Endothelial cell of umbilical vein (primary cell): Measurements from ENCODE around the gene GEMIN8. TPM values are rescaled to one million over a fixed set of nuclear protein-coding genes. Genes with fewer than 3 reads are reported as not detected.

Source experiments
- BruUV-seq: library from RNA; stranded (reverse); fragments of 400-500 nt; replicated peaks from 2 replicates; lab custom pipeline; 2021; lab: Mats Ljungman, UMichigan
- CTCF ChIA-PET: fragments of 300-600, 350-600 bp; sonication (Branson Sonifier 250); formaldehyde crosslinking; loops from one replicate; lab custom pipeline; 2021; ENCODE audit warnings: antibody characterized with exemption, inconsistent platforms; lab: Charles Lee
- POLR2A ChIA-PET: fragments of 300-600, 350-600 bp; sonication (Branson Sonifier 250); formaldehyde crosslinking; loops from one replicate; lab custom pipeline; 2021; ENCODE audit warnings: antibody characterized with exemption, inconsistent platforms; lab: Charles Lee
- DNase-seq: peaks from one replicate; pipeline ENCODE4 v3.0.0-alpha.2; 2011; ENCODE audit warnings: low read depth, low spot score
- FAIRE-seq: peaks from 2 replicates; lab custom pipeline; 2011; peaks lifted over from hg19 to GRCh38; lab: Jason Lieb, UNC
- H2AFZ ChIP-seq: 2 replicates; pipeline ENCODE4 v1.6.0; 2012; ENCODE audit warnings: low read depth, low read length, control low read depth, inconsistent platforms
- H3K27ac ChIP-seq: 2 replicates; pipeline ENCODE4 v1.5.1; 2011; ENCODE audit warnings: low read depth, mild to moderate bottlenecking, control low read depth, low read length, moderate library complexity; ENCODE audit not compliant: insufficient read depth
- H3K27me3 ChIP-seq, 2 experiments: 2 replicates each; pipeline versions ENCODE4 v1.6.0 to v1.6.1; 2011; ENCODE audit warnings: low read length in 2 of 2, mixed read lengths in 1 of 2; ENCODE audit not compliant: control insufficient read depth in 2 of 2, insufficient read depth in 2 of 2
- H3K36me3 ChIP-seq, 2 experiments: 2 replicates in 1 of 2; 3 replicates in 1 of 2; pipeline ENCODE4 v1.5.1; 2011; ENCODE audit warnings: low read length in 2 of 2, mild to moderate bottlenecking in 1 of 2, moderate library complexity in 1 of 2; ENCODE audit not compliant: control insufficient read depth in 2 of 2, insufficient read depth in 2 of 2; ENCODE audit errors: extremely low read depth in 1 of 2
- H3K4me1 ChIP-seq: 3 replicates; pipeline ENCODE4 v1.5.1; 2011; ENCODE audit warnings: mild to moderate bottlenecking, low read length; ENCODE audit not compliant: control insufficient read depth, insufficient read depth; ENCODE audit errors: extremely low read depth
- H3K4me2 ChIP-seq: 2 replicates; pipeline ENCODE4 v1.6.1; 2011; ENCODE audit warnings: low read length, control low read depth, mixed read lengths; ENCODE audit not compliant: insufficient read depth
- H3K4me3 ChIP-seq, 3 experiments: fragments of 200-600 bp in 1 of 3; sonication (generic), shearing (Covaris generic) in 1 of 3; replicated peaks in 1 of 3; 2 replicates each; pipeline ENCODE4 v1.5.1; 2011 to 2016; ENCODE audit warnings: control low read depth in 3 of 3, low read length in 3 of 3, mild to moderate bottlenecking in 2 of 3, inconsistent platforms in 1 of 3, low read depth in 1 of 3, moderate library complexity in 1 of 3; ENCODE audit not compliant: insufficient read depth in 1 of 3
- H3K79me2 ChIP-seq: 2 replicates; pipeline ENCODE4 v1.6.0; 2012; ENCODE audit warnings: low read length, inconsistent platforms; ENCODE audit not compliant: control insufficient read depth, insufficient read depth
- H3K9ac ChIP-seq: replicated peaks from 2 replicates; pipeline ENCODE3; 2011; ENCODE audit warnings: low read length, control low read depth; ENCODE audit not compliant: insufficient read depth; ENCODE audit errors: extremely low read depth
- H3K9me1 ChIP-seq: replicated peaks from 3 replicates; pipeline ENCODE4 v1.6.0; 2011; ENCODE audit warnings: mild to moderate bottlenecking, low read length; ENCODE audit not compliant: control insufficient read depth, insufficient read depth; ENCODE audit errors: extremely low read depth
- H3K9me3 ChIP-seq: replicated peaks from 2 replicates; pipeline ENCODE4 v1.5.1; 2012; ENCODE audit warnings: low read length, inconsistent platforms; ENCODE audit not compliant: control insufficient read depth, insufficient read depth
- H4K20me1 ChIP-seq: replicated peaks from 2 replicates; pipeline ENCODE3; 2011; ENCODE audit warnings: mild to moderate bottlenecking, low read length; ENCODE audit not compliant: control insufficient read depth, insufficient read depth; ENCODE audit errors: extremely low read depth
- EZH2 ChIP-seq: IDR thresholded peaks from 2 replicates; pipeline ENCODE4 v1.6.1; 2012; ENCODE audit warnings: borderline replicate concordance, low read depth, mild to moderate bottlenecking, moderate library complexity, low read length, inconsistent platforms; ENCODE audit not compliant: severe bottlenecking
- FOS ChIP-seq: IDR thresholded peaks from 2 replicates; pipeline ENCODE4 v1.6.1; 2011; ENCODE audit warnings: mild to moderate bottlenecking, low read length, moderate library complexity, borderline replicate concordance; ENCODE audit not compliant: insufficient read depth
- GATA2 ChIP-seq: IDR thresholded peaks from 2 replicates; pipeline ENCODE4 v1.7.0; 2011; ENCODE audit warnings: low read depth, mild to moderate bottlenecking, moderate library complexity, mixed read lengths, low read length; ENCODE audit not compliant: insufficient read length, insufficient read depth
- JUN ChIP-seq: IDR thresholded peaks from 2 replicates; pipeline ENCODE4 v1.6.1; 2011; ENCODE audit warnings: borderline replicate concordance, low read depth; ENCODE audit not compliant: insufficient read length, insufficient read depth
- MYC ChIP-seq: IDR thresholded peaks from one replicate; pipeline ENCODE4 v1.6.1; 2011; ENCODE audit warnings: mild to moderate bottlenecking, low read depth, low read length
- POLR2A ChIP-seq: IDR thresholded peaks from 2 replicates; pipeline ENCODE4 v1.6.1; 2012; ENCODE audit warnings: low read depth, mild to moderate bottlenecking, control low read depth, low read length
- POLR2AphosphoS5 ChIP-seq: IDR thresholded peaks from 2 replicates; pipeline ENCODE4 v1.6.1; 2012; ENCODE audit warnings: low read depth, mild to moderate bottlenecking, control low read depth, low read length, moderate library complexity; ENCODE audit not compliant: insufficient read depth
- dilution Hi-C: fragments of 300-500 bp; cut with MboI; formaldehyde crosslinking; loops from one replicate; pipeline ENCODE4 v1.15.0; 2019; ENCODE audit warnings: low sequenced_read_pairs; ENCODE audit not compliant: extremely low pct_ligation_motif_present
- intact Hi-C: fragments of 100-400 bp; cut with micrococcal nuclease; formaldehyde crosslinking; loops from one replicate; pipeline ENCODE4 v1.10.0; 2022
- polyA plus RNA-seq, 4 experiments: library from polyadenylated mRNA; depleted of rRNA in 3 of 4; stranded (reverse) in 3 of 4; unstranded in 1 of 4; fragments of >200 nt; gene quantifications; 2 replicates each; pipeline versions ENCODE4 v1.2.1 to v1.2.3, GENCODE V29; 2011 to 2012; ENCODE audit warnings: missing spikeins in 1 of 4
- total RNA-seq: library from RNA; stranded (reverse); gene quantifications from 2 replicates; pipeline ENCODE4 v1.2.3, GENCODE V29; 2021
- TF ChIP-seq, protein P1 (sequence below): IDR thresholded peaks from 2 replicates; pipeline ENCODE4 v1.6.1; 2011; ENCODE audit not compliant: insufficient read depth, insufficient read length
- TF ChIP-seq, protein P2 (sequence below), 2 donors: IDR thresholded peaks; 1 replicate in 1 of 2; 2 replicates in 1 of 2; pipeline ENCODE4 v1.5.1; 2011; ENCODE audit warnings: low read length in 2 of 2, mild to moderate bottlenecking in 2 of 2, moderate library complexity in 2 of 2, control low read depth in 1 of 2, inconsistent platforms in 1 of 2, low read depth in 1 of 2; ENCODE audit not compliant: insufficient read depth in 1 of 2; ENCODE audit errors: extremely low read depth in 1 of 2

Gene GEMIN8
- total and polyA plus RNA-seq, 2 donors (not counting 3 experiments of a cell fraction or from before 2014, with no cell fraction given): 18.5 to 24.5 TPM

DNA sequence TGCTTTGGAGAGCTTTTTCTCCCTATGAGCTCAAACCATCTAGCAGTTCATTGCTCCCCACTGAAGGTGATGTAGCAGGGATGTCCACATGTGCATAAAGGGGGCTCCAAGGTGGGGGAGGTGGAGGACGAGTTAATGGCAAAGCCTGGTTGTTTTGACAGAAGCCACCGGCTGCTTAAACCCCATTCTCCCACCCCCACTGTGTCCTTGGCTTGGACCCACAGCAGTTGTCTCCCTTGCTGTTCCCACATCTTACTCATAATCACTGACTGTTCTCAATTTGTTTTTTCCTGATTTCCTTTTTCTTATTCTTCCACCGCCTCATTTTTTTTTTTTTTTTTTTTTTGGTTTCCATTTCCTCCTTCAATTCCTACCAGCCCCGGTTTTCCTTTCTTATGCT is 72.7 kb downstream of the GEMIN8 start:
- BruUV-seq: no TSS peak
- TF ChIP-seq, protein P1, sequence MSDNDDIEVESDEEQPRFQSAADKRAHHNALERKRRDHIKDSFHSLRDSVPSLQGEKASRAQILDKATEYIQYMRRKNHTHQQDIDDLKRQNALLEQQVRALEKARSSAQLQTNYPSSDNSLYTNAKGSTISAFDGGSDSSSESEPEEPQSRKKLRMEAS: no peak
- TF ChIP-seq EZH2: no peak
- no peak for TF ChIP-seq JUN
- no peak for TF ChIP-seq POLR2A
- no peak for TF ChIP-seq POLR2AphosphoS5
- TF ChIP-seq, protein P2, sequence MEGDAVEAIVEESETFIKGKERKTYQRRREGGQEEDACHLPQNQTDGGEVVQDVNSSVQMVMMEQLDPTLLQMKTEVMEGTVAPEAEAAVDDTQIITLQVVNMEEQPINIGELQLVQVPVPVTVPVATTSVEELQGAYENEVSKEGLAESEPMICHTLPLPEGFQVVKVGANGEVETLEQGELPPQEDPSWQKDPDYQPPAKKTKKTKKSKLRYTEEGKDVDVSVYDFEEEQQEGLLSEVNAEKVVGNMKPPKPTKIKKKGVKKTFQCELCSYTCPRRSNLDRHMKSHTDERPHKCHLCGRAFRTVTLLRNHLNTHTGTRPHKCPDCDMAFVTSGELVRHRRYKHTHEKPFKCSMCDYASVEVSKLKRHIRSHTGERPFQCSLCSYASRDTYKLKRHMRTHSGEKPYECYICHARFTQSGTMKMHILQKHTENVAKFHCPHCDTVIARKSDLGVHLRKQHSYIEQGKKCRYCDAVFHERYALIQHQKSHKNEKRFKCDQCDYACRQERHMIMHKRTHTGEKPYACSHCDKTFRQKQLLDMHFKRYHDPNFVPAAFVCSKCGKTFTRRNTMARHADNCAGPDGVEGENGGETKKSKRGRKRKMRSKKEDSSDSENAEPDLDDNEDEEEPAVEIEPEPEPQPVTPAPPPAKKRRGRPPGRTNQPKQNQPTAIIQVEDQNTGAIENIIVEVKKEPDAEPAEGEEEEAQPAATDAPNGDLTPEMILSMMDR (IDR thresholded peaks at IDR 0.05; ENCODE audit: extremely low read depth in 1 of 2, insufficient read depth in 1 of 2, low read depth in 1 of 2, low read length in 2 of 2): no peak
- TF ChIP-seq GATA2: no peak
- no peak for TF ChIP-seq MYC
- TF ChIP-seq FOS: no peak
- POLR2A ChIA-PET: no interaction called here

More for the DNA sequence above, 72.7 kb downstream of the GEMIN8 start:
- CTCF ChIA-PET: no interaction called here
- Histone ChIP-seq H3K4me2 (no peak overlapping the region), H3K36me3 (no peaks in the 10 kb centered on the region), H2AFZ (no peak overlapping the region), H3K9ac (no peak overlapping the region), H3K27ac (no peak overlapping the region), H3K4me3 (no peak overlapping the region), H3K9me3 (no peaks in the 10 kb centered on the region), H3K9me1 (no peaks in the 10 kb centered on the region), H3K27me3 (no peaks in the 10 kb centered on the region), H3K79me2 (no peaks in the 10 kb centered on the region), H3K4me1 (no peaks in the 10 kb centered on the region), H4K20me1 (no peaks in the 10 kb centered on the region)
- DNase-seq: no peak
- no peak for FAIRE-seq
- dilution Hi-C loops: no loop called here
- intact Hi-C loops: no loop called here

Other genes with a start within 250 kb of the GEMIN8 start
- gene GPM6B, start 212.8 kb downstream of the GEMIN8 start, total RNA-seq: not detected in 2 replicates
- gene GPM6B, start 212.8 kb downstream of the GEMIN8 start, polyA plus RNA-seq: 0.16 and 0.30 TPM in 2 replicates